ENCODE results near the gene POLD2. TPM values are rescaled to one million over a fixed set of nuclear protein-coding genes. Genes with fewer than 3 reads are reported as not detected.
A peak's percentile ranks its signal among the peaks of the same experiment; 100 is the strongest.

The POLD2 gene
- total and polyA plus RNA-seq, 2 of the 13 experiments (the other 11 are each of a cell fraction or from before 2014, with no cell fraction given), result 87.6 to 95.1 TPM

DNA sequence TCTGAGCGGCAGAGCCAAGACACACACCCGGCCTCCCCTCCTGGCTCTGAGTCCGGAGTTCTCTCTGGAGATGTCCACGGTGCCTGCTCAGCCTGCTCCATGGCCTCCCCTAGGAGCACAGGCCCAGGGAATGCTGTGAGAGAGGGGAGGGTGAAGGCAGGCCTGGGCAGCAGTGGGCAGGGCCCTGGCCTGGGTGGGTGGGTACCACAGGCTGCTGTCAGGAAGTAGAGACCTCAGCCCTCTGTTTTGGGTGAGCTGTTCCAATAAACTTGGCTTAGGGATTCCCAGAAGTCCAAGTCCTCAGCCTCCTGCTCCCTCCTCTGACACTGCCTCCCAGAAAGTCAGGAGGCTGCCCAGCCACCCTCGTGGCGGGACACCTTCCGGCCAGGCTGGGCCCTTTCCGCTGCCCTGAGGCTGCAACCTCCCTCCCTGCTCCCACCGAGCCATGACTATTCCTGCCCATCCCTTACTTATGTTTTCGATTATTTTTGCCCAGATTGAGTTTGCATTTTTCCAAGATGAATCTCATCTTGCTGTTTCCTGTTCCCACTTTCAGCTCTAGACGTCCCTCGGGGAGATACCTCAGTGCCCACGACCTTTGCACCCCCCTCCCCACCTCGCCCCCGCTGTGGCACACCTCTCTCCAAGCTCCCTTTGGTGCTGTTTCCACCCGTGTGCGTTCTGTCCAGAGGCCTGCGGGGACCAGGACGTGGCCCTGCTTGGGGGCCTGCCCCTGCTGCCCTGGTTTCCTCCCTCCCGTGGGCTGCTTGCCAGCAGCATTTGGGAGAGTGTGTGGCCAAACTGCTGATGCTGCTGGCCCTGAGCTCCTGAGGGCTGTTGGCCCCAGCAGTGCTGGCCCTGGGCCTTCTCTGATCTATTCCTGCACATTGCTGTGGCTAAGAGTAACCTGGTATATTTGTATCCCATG, 35.2 kb downstream of the POLD2 start (continued):
- TF ChIP-seq, protein P1, sequence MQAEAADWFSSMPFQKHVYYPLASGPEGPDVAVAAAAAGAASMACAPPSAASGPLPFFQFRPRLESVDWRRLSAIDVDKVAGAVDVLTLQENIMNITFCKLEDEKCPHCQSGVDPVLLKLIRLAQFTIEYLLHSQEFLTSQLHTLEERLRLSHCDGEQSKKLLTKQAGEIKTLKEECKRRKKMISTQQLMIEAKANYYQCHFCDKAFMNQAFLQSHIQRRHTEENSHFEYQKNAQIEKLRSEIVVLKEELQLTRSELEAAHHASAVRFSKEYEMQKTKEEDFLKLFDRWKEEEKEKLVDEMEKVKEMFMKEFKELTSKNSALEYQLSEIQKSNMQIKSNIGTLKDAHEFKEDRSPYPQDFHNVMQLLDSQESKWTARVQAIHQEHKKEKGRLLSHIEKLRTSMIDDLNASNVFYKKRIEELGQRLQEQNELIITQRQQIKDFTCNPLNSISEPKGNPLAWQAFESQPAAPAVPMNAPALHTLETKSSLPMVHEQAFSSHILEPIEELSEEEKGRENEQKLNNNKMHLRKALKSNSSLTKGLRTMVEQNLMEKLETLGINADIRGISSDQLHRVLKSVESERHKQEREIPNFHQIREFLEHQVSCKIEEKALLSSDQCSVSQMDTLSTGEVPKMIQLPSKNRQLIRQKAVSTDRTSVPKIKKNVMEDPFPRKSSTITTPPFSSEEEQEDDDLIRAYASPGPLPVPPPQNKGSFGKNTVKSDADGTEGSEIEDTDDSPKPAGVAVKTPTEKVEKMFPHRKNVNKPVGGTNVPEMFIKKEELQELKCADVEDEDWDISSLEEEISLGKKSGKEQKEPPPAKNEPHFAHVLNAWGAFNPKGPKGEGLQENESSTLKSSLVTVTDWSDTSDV (CRISPR knock-in tag; IDR thresholded peaks at IDR 0.05), result no peak
- no peak for TF ChIP-seq KLF9 (CRISPR knock-in tag; IDR thresholded peaks at IDR 0.05; ENCODE audit: low read depth)
- peak; percentile 44; the same call in 1 of the 2 replicates for TF ChIP-seq ZBTB7A (CRISPR knock-in tag; IDR thresholded peaks at IDR 0.05)
- TF ChIP-seq HOXA9 (CRISPR knock-in tag; IDR thresholded peaks at IDR 0.05; ENCODE audit: borderline replicate concordance), result no peak
- TF ChIP-seq MBD4 (IDR thresholded peaks at IDR 0.05; ENCODE audit: borderline replicate concordance, low read length), result no peak
- TF ChIP-seq, protein P2, sequence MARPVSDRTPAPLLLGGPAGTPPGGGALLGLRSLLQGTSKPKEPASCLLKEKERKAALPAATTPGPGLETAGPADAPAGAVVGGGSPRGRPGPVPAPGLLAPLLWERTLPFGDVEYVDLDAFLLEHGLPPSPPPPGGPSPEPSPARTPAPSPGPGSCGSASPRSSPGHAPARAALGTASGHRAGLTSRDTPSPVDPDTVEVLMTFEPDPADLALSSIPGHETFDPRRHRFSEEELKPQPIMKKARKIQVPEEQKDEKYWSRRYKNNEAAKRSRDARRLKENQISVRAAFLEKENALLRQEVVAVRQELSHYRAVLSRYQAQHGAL (CRISPR knock-in tag; IDR thresholded peaks at IDR 0.05; ENCODE audit: not compliant biosample characterization), result no peak
- TF ChIP-seq GATA4 (IDR thresholded peaks at IDR 0.05; ENCODE audit: borderline replicate concordance, low read depth), result no peak
- no peak; the same call in 1 of the 2 replicates for TF ChIP-seq PHF20 (CRISPR knock-in tag; IDR thresholded peaks at IDR 0.05)
- TF ChIP-seq, protein P3, sequence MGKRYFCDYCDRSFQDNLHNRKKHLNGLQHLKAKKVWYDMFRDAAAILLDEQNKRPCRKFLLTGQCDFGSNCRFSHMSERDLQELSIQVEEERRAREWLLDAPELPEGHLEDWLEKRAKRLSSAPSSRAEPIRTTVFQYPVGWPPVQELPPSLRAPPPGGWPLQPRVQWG (CRISPR knock-in tag; IDR thresholded peaks at IDR 0.05; ENCODE audit: borderline replicate concordance, low read depth), result no peak
- no peak for TF ChIP-seq TOPORS (CRISPR knock-in tag; IDR thresholded peaks at IDR 0.05)
- no peak for TF ChIP-seq ZUFSP (CRISPR knock-in tag; IDR thresholded peaks at IDR 0.05; ENCODE audit: borderline replicate concordance)
- TF ChIP-seq ZNF12 (CRISPR knock-in tag; IDR thresholded peaks at IDR 0.05), result no peak
- TF ChIP-seq ZNF432 (CRISPR knock-in tag; IDR thresholded peaks at IDR 0.05; ENCODE audit: borderline replicate concordance), result no peak
- TF ChIP-seq ZNF770 (CRISPR knock-in tag; IDR thresholded peaks at IDR 0.05), result peak; percentile 82
- no peak for TF ChIP-seq ZNF337 (CRISPR knock-in tag; IDR thresholded peaks at IDR 0.05; ENCODE audit: borderline replicate concordance, low read depth)
- TF ChIP-seq AGO2 (optimal IDR thresholded peaks at IDR 0.05; ENCODE audit: low read depth, low read length), result no peak
- TF ChIP-seq NFYB (CRISPR knock-in tag; IDR thresholded peaks at IDR 0.05), result no peak
- TF ChIP-seq NAIF1 (CRISPR knock-in tag; IDR thresholded peaks at IDR 0.05; ENCODE audit: borderline replicate concordance), result no peak
- TF ChIP-seq ZNF724P (CRISPR knock-in tag; IDR thresholded peaks at IDR 0.05; ENCODE audit: borderline replicate concordance), result no peak
- no peak for TF ChIP-seq ZNF572 (CRISPR knock-in tag; IDR thresholded peaks at IDR 0.05)
- no peak for TF ChIP-seq ZFP36 (IDR thresholded peaks at IDR 0.05; ENCODE audit: borderline replicate concordance, low read depth, low read length, partially characterized antibody)
